ENCODE data around the gene SH3GLB1.

SH3GLB1 gene

DNA sequence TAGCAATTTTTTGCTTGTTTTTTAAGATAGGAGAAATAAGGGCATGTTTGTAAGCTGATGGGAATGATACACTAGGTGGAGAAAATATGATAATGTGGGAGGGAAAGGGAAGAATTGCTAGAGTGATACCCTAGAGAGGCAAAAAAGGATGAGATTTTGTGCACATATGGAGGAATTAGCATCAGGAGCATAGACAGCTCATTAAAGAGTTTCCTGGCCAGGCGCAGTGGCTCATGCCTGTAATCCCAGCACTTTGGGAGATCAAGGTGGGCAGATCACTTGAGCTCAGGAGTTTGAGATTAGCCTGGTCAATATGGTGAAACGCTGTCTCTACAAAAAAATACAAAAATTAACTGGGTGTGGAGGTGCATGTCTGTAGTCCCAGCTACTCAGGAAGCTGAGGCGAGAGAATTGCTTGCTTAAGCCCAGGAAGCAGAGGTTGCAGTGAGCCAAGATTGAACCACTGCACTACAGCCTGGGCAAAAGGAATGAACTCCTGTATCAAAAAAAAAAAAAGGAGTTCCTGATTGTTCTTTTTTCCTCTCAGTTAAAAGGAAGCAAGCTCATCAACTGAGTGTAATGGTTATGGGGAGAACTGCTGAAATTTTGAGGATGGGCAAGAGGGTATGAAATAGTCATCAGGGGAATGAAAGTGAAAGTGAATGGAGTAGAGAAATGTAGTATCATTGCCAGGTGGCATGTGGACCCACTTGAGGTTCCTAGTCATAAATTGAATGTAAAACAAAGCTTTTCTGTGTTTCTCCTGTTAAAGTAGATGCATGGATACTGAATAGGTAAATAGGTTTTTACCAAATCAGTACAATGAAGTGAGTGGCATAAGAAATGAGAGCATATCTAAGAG, 35.5 kb downstream of the SH3GLB1 start:
- DNase-seq: no peak

DNA sequence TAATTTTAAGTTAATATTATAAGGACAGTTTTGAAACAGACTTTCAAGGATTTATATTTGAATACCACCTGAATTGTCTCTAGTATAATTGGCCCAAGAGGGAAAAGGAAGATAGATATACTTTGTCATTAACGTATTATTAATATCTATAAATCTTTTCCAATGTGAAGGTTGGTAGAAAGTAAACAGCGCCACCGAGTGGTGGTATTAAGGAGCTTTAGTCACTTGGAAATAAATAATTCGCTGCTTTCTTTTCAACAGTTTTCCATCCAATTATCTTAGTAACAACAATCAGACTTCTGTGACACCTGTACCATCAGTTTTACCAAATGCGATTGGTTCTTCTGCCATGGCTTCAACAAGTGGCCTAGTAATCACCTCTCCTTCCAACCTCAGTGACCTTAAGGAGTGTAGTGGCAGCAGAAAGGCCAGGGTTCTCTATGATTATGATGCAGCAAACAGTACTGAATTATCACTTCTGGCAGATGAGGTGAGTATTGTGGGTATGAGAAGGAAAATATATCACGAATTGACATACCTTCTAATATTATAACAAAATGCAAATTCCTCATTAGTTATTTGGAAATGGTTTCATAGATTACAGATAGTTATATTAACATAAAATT, 37.7 kb downstream of the SH3GLB1 start:
- DNase-seq: peak; percentile 10 to 24

DNA sequence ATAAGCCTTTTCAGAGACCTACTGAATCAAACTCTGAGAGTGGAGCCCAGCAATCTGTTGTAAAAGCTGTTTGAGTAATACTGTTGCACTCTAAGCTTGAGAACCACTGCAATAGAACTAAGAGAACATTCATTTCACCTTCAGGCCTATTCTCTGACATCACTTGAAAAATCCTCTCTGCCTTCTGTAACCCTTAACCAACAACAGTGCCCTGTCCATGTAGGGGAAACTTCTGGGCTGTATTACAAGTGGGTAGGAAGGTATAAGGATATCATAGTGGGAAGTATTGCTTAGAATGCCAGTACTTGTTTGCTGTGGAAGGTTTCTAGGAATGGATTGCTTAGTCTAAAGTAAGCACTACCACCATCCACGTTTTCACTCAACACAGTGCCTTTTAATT, 42.9 kb downstream of the SH3GLB1 start:
- no peak for DNase-seq

DNA sequence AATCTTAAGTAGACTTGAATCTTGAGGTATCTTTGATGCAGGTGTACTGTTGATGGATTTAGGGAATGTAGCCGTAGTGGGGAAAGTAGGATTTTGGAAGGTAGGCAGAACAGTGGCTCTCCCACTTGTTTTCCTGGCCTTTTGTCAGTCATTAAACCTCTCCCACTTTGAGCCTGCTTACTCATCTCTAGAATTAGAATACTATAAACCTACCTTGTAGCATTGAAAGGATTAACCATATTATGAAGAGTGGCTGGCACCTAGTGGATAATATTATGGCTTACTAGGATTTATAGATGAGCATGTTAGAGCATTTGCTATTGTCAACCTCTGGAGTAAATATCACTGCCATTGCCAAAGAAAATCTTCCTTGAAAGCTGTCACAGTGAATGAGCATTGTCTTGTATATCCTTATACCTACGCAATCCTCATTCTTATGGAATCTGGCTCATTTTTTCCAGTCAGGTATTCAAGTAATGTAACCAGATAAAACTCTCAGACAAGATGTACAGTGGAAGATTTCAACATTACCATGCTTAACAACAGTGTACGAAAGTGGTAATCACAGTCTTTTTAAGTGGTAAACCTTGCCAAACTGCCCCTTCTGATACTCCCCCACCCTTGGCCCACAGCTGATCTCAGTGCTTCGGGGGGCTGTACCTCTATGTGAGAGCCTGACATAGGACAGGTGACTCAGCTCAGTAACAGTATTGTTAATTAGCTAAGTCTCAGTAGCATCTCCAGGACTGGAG, 44.4 kb downstream of the SH3GLB1 start:
- DNase-seq: no peak

DNA sequence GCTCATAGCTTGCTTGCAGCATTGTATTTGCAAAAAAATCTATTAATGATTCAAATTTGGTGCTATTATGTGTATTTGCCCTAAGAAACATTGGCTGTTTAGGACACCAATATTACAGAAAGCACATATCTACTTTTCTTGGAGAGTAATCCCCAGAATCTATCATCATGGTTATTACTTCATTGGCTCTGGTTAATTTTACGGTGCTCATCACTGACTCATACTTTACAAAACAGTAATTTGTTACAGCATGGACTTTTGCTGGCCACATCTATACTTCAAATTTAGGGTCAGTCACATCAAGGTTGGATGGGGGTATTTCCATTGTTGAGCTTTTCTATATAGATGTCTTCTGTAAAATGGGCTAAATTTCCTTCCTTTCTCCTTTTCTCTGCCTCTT, 45.7 kb downstream of the SH3GLB1 start:
- no peak for DNase-seq

DNA sequence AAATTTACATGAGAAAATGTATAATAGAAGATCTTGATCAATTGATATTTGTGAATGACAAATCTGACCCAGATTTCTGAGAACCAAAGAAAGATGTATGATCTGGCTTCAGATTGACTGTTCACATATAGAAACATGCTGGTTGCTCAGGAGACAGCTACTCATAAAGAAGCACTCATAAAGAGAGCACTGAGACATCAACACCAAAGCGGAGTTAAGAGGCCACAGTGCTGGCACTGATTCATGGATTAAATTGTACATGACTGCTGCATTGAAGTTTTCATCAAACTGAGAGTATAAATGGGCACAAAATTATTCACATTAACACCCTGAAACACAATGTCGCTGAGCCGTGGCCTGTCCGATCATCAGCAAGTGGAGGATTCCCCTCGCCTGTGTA, 46.2 kb downstream of the SH3GLB1 start:
- DNase-seq: peak in 1 of 2 experiments; percentile 17

DNA sequence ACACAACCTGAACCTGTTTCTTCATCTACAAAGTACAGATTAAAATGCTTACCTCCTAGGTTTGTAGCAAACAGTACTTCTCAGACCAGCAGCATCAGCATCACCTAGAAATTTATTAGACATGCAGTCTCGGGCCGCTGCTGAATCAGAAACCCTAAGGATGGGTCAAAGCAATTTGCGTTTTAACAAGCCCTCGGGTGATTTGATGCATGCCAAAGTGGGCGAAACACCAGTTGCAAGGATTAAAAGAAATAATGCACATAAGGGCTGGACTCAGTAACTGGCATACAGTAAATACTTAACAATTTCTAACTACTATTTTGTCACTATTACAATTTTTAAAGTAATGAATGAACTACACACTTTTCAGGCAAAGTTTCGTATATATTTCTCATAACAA, 47.5 kb downstream of the SH3GLB1 start:
- no peak for DNase-seq

DNA sequence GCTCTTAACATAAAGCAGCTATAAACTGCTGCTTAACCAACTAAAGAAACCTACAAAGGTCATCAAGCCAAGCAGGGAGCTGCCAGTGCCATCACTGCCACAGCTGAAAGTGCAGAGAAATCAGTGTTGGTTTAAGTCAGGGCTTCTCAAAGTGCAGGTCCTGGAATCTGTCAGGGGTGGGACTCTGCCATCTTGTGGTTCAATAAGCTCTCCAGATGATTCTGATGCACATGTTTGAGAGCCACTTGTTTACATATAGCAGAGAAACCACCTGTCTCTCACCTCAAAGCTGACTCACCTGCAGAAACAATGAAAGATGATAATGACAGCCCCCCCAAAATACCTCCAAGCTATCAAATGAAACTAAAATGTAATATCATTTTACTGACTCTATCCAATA, 49.3 kb downstream of the SH3GLB1 start:
- no peak for DNase-seq

DNA sequence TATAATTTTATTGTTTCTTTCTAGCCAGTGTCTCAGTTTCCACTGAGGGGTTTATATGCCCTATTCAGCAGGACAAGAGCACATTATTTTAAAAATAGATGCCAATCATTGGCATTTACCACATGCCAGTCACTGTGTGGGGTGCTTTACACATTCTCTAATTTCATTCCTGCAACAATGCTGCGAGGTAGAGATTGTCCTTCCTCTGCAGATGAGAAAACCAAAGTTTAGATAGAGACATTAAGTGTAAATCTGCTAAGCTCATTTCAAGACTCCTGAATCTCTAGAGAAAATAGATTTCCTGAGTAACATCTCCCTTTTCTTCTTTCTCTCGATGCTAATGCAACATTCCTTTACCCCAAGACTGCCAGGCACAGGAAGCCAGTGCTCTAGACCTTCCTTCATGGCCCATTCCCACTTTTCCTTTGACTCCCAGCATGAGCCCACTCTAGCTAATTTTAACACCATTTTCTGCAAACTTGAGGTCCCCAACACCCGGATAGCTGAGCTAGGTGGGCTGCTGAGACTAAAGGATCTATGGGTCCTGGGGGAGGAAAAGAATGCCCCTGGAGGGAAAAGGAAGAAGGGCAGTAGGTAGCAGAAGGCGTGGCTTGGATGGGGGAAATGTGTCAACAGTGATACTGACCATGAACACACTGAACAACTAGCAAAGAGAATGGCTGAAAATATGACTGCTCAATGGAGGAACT, 50.0 kb downstream of the SH3GLB1 start:
- DNase-seq: no peak

DNA sequence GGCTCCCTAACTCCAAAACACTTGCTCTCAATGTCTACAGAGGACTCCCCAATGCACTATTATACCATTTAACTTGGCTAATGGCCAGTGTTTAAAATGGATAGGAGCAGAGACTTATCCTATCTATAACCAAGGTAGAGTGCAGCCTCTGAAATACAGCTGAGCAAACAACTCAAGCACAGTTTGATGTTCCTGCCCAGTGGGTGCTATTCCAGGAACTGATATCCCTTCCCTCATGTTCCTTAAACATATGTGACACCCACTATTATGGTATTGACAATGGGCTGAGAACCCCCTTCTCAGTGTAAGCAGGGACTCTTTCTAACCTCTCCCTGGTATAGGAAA, 51.7 kb downstream of the SH3GLB1 start:
- no peak for DNase-seq

DNA sequence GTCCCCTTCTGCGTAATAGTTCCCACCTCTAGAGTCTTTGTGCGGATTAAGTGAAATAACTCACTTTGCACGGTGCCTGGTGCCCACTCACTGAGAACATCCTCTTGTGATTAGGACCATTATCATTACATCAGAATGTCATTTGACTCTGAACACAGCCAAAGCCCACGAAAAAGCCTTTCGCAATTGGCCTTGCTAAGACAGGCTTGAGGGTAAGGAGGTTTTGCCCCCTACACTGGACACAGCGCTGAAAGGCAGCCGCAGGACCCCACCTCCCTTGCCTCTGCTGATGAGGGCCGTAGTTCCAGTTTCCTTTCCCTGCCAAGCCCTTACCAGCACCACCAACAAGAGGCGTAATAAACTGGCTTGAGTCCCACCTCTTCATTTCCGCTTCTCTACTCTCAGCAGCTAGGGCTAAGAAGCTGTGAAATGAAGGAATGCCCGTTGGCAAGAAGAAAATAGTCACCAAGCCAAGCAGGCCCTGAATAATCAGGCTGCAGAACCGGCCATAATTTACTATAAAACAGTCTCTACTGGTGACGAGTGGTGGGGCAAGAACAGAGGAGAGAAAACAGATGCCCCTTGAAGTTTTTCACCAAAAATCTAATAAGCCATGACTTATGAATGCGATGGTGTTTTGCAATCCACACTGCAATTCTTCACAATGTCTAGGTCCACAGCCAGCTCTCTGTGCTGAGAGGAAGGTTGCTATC, 53.1 kb downstream of the SH3GLB1 start:
- DNase-seq: no peak

DNA sequence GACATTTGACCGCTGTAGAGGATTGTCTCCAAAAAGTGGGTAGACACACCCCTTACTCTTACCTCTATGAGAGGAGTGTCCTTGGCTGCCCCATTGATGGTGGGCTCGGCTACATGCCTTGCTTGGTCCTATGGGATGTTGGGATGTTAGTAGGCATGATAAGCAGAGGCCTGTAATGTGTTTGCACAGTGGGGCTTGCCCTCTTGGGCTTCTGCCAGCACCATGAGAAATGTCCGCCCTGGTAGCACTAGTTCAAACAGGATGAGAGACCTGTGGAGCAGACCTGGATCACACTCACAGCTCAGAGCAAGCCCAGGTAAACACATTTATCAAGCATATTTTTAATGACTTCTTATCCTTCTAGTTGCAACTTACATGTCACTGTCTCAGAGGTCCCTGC, 54.2 kb downstream of the SH3GLB1 start:
- DNase-seq: no peak

DNA sequence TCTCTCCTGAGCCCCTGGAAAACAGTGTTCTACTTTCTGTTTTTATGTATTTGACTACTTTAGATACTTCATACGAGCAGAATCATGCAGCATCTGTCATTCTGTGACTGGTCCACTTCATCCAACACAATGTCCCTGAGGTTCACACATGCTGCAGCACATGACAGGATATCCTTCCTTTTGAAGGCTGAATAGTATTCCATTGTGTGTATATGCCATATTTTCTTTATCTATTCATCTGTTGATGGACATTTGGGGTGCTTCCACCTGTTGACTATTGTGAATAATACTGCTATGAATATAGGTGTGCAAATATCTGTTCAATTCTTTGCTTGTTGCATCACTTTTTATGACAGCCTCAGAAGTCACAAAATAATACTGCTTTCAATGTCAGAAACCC, 55.8 kb downstream of the SH3GLB1 start:
- DNase-seq: no peak

DNA sequence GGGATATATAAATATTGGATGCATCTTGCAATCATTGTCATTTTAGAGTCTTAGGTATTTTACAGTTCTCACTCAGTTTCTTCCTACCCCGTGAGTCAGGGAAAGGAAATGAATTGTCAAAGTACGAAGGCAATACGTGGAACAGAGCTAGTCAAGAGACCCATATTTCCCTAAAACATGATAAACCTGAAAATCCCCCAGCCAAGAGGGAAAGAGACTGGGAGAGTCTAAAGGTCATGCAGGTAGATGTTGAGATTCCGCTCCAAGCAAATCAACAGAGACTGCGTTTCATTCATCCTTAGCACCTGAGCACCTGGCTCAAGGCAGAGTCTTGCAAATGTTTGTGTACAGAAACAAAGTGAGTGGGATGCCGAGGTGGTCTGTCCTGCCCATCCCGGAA, 58.0 kb downstream of the SH3GLB1 start:
- no peak for DNase-seq

DNA sequence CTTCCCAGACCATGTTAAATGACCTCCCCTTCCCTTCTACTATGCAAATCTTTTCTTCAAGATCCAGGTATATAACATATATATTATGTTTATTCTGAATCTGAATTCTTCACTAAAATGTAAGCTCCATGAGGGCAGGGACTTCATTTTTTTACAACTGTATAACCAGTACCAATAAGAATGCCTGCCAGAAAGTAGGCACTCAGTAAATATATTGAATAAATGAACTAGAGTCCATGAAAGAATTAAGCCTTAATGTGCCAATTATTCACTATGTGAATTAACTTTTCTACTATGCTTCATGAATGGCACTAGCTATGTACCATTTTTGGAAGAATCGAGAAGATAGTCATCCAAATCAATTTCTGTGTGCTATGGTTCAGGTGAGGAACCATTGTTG, 60.1 kb downstream of the SH3GLB1 start:
- no peak for DNase-seq

DNA sequence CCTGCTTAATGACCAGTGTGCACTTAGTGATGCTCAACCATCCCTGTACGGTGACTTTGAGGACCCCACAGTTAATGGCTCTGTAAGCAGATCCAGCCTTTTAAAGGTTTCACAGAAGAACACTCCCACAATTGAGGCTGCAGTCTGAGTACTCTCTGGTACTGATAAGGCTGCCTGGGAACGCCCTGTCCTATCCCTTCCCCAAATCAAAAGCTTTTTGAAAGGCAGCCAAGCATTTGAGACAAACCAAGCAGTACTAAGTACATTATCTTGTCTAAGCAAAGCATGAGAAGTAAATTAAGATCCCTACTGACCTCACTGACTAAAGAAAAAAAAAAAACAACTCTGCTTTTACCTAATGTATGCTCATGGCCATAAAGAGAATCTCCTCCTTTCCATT, 60.7 kb downstream of the SH3GLB1 start:
- DNase-seq: no peak

DNA sequence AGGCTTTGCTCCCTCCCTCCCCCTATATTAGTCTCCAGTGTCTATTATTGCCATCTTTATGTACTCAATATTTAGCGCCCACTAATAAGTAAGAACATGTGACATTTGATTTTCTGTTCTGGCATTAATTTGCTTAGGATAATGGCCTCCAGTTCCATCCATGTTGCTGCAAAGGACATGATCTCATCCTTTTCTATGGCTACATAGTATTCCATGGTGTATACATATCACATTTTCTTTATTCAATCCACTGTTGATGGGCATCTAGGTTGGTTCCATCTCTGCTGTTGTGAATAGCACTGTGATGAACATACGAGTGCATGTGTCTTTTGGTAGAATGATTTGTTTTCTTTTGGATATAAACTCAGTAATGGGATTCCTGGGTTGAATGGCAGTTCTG, 61.3 kb downstream of the SH3GLB1 start:
- DNase-seq: no peak

DNA sequence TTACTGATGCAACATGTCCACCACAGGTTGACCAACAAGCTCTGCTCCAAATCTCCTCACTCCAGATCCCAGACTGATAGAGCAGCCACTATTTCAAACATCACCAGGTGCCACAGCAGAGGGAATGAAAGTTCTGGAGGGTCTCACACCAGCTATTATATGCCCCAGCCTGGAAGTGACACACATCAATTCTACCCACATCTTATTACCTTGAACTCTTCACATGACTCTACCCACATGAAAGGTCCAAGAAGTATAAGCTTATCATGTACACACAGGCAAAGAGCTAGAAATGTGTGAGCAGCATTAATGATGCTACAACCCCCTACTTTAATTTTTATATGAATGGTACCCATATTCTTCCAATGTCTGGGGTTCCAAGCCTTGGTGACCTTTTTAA, 64.2 kb downstream of the SH3GLB1 start:
- no peak for DNase-seq

DNA sequence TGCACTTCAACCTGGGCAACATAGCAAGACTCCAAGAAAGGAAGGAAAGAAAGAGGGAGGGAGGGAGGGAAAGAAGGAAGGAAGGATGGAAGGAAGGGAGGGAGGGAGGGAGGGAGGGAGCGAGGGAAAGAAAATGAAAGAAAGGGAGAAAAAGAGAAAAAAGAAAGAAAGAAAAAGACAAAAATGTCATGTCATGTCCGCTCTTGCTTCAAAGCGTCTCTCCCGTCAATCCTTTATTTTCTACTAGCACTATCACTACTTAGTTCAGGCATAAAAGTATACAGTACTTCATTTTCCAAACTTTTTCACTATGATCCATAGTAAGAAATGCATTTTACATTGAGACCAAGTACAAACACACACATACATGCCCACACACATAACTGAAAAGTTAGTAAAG, 64.7 kb downstream of the SH3GLB1 start:
- no peak for DNase-seq

DNA sequence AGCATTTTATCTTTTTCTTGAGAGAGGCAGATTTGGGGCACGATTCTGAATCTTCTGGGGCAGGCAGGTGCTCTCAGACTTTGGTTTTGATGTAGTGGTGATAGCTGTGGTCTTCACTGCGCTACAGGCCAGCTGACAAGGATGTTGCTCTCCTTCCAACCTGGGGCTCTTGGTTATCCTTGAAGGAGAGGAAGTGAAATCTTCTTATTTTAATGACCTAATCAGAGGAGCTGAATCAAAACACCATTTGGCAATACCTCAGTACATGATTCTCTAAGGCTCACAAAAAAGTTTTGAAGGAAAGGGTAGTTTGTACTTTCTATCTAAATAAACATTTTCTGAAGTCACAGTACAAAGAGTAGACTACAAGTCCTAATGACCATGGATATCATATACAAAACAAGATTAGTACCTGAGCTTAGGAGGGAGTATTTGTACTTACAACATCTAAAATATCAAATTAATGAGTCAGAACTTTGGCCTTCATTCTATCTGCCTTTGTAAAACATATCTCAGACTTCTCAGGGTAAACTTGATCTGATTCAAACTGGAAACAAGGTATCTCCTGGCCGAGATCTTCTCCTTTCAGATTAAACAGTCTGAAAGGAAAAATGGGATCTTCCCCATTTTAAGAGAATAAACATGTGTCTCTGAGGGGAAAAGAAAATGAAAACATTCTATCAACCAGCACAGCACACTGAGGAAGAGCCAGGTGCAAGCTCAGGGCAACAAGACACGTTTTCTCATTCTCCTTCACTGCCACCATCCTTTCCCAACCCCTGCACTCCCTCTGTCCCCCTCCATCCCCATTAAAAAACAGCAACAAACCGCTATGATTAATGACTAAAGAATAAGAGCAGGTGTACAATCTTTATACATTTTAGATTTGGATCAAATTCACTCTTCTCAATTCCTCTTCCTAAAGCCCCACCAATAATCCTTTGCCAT, 69.2 kb downstream of the SH3GLB1 start:
- no peak for DNase-seq
